Hepatocyte (in vitro differentiated cells): ENCODE measurements around the gene GMIP.

ENCODE experiments used
- EZH2 ChIP-seq: fragments of 200-600 bp; sonication (generic); IDR thresholded peaks from 2 replicates; pipeline ENCODE4 v1.6.1; 2016; ENCODE audit warnings: antibody characterized with exemption, mild to moderate bottlenecking, borderline replicate concordance
- TF ChIP-seq, protein P1 (sequence below): fragments of 200-600 bp; sonication (generic); IDR thresholded peaks from 2 replicates; pipeline ENCODE4 v1.5.1; 2016; ENCODE audit warnings: antibody characterized with exemption, mild to moderate bottlenecking; ENCODE audit not compliant: poor library complexity

DNA sequence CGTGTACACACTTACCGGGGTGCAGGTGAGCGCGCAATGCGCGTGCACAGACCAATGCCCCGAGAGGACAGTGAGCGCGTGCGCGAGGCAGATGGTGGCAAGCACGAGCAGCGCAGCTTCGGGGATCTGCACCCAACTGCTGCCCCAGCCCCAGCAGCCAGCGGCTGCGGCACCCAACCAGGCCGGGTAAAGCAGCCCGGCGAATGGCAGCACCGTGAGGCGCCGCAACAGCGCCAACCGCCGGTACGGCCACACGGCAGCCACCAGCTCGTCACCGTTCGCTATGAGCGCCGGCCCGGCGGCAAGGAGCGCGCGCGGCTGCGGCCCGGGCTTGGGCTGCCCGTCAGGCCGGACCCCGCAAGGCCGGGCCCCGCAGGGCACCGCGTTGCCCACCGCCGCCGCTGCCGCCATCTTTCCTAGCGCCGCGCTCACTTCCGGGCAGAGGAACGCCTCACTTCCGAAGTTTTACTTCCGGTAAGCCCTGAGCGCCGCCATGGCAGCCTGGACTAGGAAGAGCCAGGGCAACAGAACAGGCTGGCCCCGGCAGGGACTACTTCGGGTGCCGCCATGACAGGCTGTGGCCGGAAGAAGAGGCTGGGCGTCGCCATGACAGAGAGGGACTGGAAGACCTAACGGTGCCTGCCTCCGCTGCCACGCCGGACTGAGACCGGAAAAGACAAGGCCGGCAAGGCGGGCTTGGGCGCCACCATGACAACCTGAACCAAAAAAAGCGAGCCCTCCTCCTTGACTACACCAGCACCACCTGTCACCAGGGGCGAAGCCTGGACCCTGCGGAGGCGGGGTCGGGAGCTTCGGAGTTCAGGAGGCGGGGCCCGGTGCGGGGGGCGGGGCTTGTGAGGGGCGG, 20.0 kb upstream of the GMIP start, which contains the start of gene ATP13A1:
- TF ChIP-seq, protein P1, sequence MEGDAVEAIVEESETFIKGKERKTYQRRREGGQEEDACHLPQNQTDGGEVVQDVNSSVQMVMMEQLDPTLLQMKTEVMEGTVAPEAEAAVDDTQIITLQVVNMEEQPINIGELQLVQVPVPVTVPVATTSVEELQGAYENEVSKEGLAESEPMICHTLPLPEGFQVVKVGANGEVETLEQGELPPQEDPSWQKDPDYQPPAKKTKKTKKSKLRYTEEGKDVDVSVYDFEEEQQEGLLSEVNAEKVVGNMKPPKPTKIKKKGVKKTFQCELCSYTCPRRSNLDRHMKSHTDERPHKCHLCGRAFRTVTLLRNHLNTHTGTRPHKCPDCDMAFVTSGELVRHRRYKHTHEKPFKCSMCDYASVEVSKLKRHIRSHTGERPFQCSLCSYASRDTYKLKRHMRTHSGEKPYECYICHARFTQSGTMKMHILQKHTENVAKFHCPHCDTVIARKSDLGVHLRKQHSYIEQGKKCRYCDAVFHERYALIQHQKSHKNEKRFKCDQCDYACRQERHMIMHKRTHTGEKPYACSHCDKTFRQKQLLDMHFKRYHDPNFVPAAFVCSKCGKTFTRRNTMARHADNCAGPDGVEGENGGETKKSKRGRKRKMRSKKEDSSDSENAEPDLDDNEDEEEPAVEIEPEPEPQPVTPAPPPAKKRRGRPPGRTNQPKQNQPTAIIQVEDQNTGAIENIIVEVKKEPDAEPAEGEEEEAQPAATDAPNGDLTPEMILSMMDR: no peak
- no peak for TF ChIP-seq EZH2
